Activated CD8-positive, alpha-beta memory T cell treated with anti-CD3 and anti-CD28 coated beads, Interleukin-2, amount 50 U/mL, for 4 hours (primary cell): ENCODE results near the gene CD86.
"Not testable (repeated sequence)": the region's sequence is repeated elsewhere in the genome, so short reads cannot be mapped to it uniquely, and the experiment has no call there.

ENCODE experiments used
- DNase-seq: peaks from one replicate; pipeline ENCODE4 v3.0.0-alpha.2; 2020

CD86 gene

GRCh38 chr3:122055215-122055614 is at the start of gene CD86:
TSS of gene CD86 (plus strand) at chr3:122055362. CDS start at chr3:122055490, 128 bp downstream.
- DNase-seq: no peak

GRCh38 chr3:122006267-122006666 is 48.9 kb upstream of the CD86 start:
- no peak for DNase-seq

- no peak for DNase-seq
Observed at GRCh38 chr3:122008166-122008565, 47.0 kb upstream of the CD86 start.

GRCh38 chr3:122010506-122010905 is 44.7 kb upstream of the CD86 start:
- DNase-seq: no peak

GRCh38 chr3:122011396-122011795 is 43.8 kb upstream of the CD86 start:
- DNase-seq: no peak

GRCh38 chr3:122012821-122013220 is 42.3 kb upstream of the CD86 start:
- DNase-seq: no peak

GRCh38 chr3:122013448-122013925 is 41.7 kb upstream of the CD86 start:
- DNase-seq: no peak

- no peak for DNase-seq
Observed at GRCh38 chr3:122014741-122015140, 40.4 kb upstream of the CD86 start.

GRCh38 chr3:122019493-122019892 is 35.7 kb upstream of the CD86 start:
- no peak for DNase-seq

GRCh38 chr3:122021037-122021436 is 34.1 kb upstream of the CD86 start:
- DNase-seq: no peak

- DNase-seq: no peak
Observed at GRCh38 chr3:122021811-122022401, 33.3 kb upstream of the CD86 start, which contains the start of gene ILDR1. TSS of gene ILDR1 (minus strand) at chr3:122022247. CDS start at chr3:122022077, 170 bp downstream.

- no peak for DNase-seq
Observed at GRCh38 chr3:122023335-122023910, 31.7 kb upstream of the CD86 start.

- no peak for DNase-seq
Observed at GRCh38 chr3:122024800-122025199, 30.4 kb upstream of the CD86 start.

GRCh38 chr3:122025296-122025695 is 29.9 kb upstream of the CD86 start:
- no peak for DNase-seq

GRCh38 chr3:122030381-122031122 is 24.6 kb upstream of the CD86 start:
- no peak for DNase-seq

- no peak for DNase-seq
Observed at GRCh38 chr3:122031123-122031468, 24.1 kb upstream of the CD86 start.

- DNase-seq: no peak
Observed at GRCh38 chr3:122032531-122032930, 22.6 kb upstream of the CD86 start.

GRCh38 chr3:122033023-122033422 is 22.1 kb upstream of the CD86 start:
- DNase-seq: no peak

GRCh38 chr3:122047296-122047695 is 7.9 kb upstream of the CD86 start:
- not testable (repeated sequence) for DNase-seq

- not testable (repeated sequence) for DNase-seq
Observed at GRCh38 chr3:122047773-122048172, 7.4 kb upstream of the CD86 start.

- DNase-seq: no peak
Observed at GRCh38 chr3:122052968-122053367, 2.2 kb upstream of the CD86 start.

- DNase-seq: no peak
Observed at GRCh38 chr3:122057671-122058070, 2.5 kb downstream of the CD86 start.

- no peak for DNase-seq
Observed at GRCh38 chr3:122058294-122058693, 3.1 kb downstream of the CD86 start.

- DNase-seq: no peak
Observed at GRCh38 chr3:122060040-122060698, 5.0 kb downstream of the CD86 start.
